Rectal smooth muscle tissue (tissue), 1 donor: Measurements from ENCODE around the gene CRYL1.

Experiments
- H3K27ac ChIP-seq: one replicate; pipeline ENCODE4 v1.7.0; 2013; ENCODE audit warnings: low read depth, low read length, inconsistent platforms
- H3K27me3 ChIP-seq: one replicate; pipeline ENCODE4 v1.7.0; 2013; ENCODE audit warnings: low read length; ENCODE audit not compliant: control insufficient read depth, insufficient read depth
- H3K36me3 ChIP-seq: one replicate; pipeline ENCODE4 v1.7.0; 2013; ENCODE audit warnings: low read length; ENCODE audit not compliant: control insufficient read depth, insufficient read depth
- H3K4me1 ChIP-seq: one replicate; pipeline ENCODE4 v1.7.0; 2013; ENCODE audit warnings: low read length; ENCODE audit not compliant: control insufficient read depth, insufficient read depth
- H3K4me3 ChIP-seq: one replicate; pipeline ENCODE4 v1.7.0; 2013; ENCODE audit warnings: low read length
- H3K9ac ChIP-seq: one replicate; pipeline ENCODE4 v1.7.0; 2013; ENCODE audit warnings: low read length

The CRYL1 gene, protein sequence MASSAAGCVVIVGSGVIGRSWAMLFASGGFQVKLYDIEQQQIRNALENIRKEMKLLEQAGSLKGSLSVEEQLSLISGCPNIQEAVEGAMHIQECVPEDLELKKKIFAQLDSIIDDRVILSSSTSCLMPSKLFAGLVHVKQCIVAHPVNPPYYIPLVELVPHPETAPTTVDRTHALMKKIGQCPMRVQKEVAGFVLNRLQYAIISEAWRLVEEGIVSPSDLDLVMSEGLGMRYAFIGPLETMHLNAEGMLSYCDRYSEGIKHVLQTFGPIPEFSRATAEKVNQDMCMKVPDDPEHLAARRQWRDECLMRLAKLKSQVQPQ

DNA sequence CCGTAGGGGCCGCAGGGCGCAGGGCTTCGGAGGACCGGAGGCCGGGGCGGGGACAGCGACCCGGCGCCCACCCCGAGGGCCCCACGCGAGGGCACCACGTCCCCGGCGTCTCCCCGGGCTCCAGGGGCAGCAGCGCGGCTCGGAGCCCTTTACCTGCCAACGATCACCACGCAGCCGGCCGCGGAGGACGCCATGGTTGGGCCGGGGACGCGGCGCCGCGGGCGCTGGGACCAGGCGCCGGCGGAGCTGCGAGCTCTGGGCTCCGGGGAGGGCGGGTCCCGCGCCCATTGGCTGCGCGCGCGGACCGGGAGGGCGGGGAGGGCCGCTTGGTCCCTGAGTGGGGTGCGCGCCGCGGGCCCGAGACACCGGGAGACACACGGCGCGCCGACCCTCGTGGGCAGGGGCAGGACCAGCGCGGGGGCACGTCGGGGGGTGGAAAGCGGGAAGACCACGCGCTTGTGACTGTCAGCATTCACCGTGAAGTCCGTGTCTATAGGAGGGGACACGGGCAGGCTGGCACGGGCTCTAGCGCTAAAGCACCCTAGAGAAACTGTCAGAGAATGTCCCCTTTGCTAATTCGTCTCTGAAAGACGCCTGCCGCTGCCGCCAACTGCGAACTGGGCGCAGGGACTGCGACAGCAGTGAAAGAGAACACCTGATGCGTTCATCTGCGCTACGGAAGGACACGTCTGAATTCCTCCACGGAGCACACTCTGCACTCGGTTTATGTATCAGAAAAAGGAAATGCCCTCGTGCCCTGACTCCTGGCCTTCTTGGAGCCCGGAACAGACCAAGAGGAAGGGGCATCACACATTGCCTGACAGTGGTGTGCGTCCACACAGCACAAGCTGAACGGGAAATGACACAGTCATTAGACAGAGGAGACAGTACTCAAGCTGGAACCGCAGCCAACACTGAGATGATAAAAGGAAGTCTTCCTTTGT lies at the start of gene CRYL1:
CRYL1 (minus strand) TSS at position 257 of the 944 bp plus-strand sequence; CDS start at position 194, 63 bp downstream.
- Histone ChIP-seq H3K4me1 (peaks cover 2% of the 10 kb centered on the region), H3K9ac (peak within 1 kb of the TSS; percentile 70), H3K4me3 (peak within 1 kb of the TSS; percentile 86), H3K27ac (peak within 1 kb of the TSS; percentile 58), H3K36me3 (no peaks in the 10 kb centered on the region), H3K27me3 (no peaks in the 10 kb centered on the region)

DNA sequence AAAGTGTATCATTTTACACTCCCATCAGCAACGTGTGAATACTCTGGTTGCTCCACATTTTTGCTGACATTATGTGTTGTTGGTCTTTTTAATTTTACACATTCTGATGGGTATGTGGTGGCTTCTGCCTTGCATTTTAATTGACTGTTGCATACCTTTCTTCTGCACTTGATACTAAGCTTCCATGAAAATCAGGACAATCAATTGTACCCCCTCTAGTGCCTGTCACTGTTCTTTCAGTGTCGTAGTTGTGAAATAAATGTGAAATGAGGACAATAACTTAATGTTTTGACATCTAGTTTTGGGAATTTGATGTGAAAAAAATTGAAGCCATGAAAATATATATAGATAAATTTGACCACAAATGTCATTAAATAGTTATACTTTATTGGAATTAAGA lies 48.0 kb upstream of the CRYL1 start:
- no peaks in the 10 kb centered on the region for H3K4me1 ChIP-seq
- peaks cover 4% of the 10 kb centered on the region for H3K36me3 ChIP-seq
- H3K27ac ChIP-seq, result no peak overlapping the region
- H3K9ac ChIP-seq, result no peak overlapping the region
- no peaks in the 10 kb centered on the region for H3K27me3 ChIP-seq
- H3K4me3 ChIP-seq, result no peak overlapping the region

DNA sequence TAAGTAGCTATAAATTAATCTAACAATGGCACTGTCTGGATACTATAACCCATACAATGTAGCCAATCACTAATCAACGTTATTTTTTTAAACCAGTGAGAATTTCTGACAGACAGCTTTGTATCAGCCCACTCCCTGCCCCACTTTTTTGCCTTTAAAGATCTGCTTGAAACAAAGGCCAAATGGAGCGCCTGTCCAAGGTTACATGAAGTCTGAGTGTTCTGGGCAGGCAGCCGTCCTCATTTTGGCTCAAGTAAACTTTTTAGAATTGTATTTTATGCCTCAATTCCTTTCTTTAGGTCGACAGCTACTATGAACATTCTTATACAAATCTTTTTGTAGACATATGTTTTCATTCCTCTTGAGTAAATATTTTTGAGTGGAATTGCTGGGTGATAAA lies 47.5 kb upstream of the CRYL1 start:
- Histone ChIP-seq H3K4me3 (no peak overlapping the region), H3K27ac (no peak overlapping the region), H3K27me3 (no peaks in the 10 kb centered on the region), H3K9ac (no peak overlapping the region), H3K4me1 (no peaks in the 10 kb centered on the region), H3K36me3 (peaks cover 4% of the 10 kb centered on the region)

DNA sequence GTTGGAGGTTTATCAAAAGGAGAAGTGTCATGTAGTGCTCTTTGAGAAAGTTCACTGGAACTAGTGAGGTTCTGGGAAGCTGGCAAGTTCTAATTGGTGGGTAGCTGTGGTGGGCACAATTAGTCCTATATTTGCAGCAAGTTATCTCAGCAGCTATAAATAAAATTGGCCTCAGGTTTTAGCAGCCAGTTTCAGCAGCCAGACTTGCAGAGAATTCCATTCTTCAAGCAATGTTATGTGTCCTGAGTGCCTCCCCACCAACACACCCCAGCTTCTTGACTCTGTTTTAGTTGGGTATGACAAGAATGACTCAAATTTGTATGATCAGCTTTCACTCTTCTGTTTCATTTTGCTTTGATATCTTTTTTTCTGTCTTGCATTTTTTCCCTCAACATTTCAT lies 46.0 kb upstream of the CRYL1 start:
- Histone ChIP-seq H3K27ac (no peak overlapping the region), H3K4me3 (no peak overlapping the region), H3K27me3 (no peaks in the 10 kb centered on the region), H3K4me1 (no peaks in the 10 kb centered on the region), H3K36me3 (peaks cover 4% of the 10 kb centered on the region), H3K9ac (no peak overlapping the region)

DNA sequence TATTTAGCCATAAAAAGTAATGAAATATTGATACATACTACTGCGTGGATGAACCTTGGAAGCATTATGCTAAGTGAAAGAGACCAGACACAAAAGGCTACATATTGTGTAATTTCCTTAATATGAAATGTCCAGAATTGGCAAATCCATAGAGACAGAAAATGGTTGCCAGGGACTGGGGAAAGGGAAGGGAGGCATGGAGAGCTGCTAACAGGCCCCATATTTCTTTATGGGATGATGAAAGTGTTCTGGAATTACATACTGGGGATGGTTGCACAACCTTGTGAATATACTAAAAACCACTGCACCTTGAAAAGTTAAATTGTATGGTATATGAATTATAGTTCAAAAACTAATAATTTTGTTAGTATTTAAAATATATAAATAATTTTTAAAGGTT lies 44.9 kb upstream of the CRYL1 start:
- Histone ChIP-seq H3K27me3 (no peaks in the 10 kb centered on the region), H3K4me1 (no peaks in the 10 kb centered on the region), H3K9ac (no peak overlapping the region), H3K4me3 (no peak overlapping the region), H3K36me3 (peaks cover 2% of the 10 kb centered on the region), H3K27ac (no peak overlapping the region)

DNA sequence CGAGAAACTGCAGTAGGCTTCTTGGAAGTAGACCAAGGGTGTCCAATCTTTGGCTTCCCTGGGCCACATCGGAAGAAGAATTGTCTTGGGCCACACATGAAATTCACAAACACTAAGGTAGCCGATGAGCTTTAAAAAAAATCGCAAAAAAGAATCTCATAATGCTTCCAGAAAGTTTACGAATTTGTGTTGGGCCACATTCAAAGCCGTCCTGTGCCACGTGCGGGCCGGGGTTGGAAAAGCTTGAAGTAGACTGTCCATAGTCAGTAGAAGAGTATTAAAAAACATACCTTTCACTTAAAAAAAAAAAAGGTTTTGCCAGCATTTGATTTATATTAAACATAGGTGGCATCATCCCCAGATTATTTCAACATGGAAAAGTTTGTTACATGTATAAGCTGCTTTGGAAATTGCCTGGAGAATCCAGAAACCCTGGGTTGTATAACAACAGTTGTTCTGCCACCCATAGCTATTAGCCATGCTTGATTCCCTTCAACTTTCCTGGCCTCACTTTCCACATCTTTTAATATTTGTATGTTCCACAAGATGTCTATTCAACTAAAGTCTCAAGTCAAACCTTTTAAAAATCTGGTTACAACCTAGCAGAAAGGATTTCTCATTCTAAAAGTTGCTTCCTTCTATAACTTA lies 42.3 kb upstream of the CRYL1 start:
- H3K9ac ChIP-seq, result peak overlapping the region; percentile 20
- peak overlapping the region; percentile 93 for H3K27ac ChIP-seq
- no peaks in the 10 kb centered on the region for H3K4me1 ChIP-seq
- peak overlapping the region; percentile 75 for H3K4me3 ChIP-seq
- no peaks in the 10 kb centered on the region for H3K36me3 ChIP-seq
- H3K27me3 ChIP-seq, result no peaks in the 10 kb centered on the region

DNA sequence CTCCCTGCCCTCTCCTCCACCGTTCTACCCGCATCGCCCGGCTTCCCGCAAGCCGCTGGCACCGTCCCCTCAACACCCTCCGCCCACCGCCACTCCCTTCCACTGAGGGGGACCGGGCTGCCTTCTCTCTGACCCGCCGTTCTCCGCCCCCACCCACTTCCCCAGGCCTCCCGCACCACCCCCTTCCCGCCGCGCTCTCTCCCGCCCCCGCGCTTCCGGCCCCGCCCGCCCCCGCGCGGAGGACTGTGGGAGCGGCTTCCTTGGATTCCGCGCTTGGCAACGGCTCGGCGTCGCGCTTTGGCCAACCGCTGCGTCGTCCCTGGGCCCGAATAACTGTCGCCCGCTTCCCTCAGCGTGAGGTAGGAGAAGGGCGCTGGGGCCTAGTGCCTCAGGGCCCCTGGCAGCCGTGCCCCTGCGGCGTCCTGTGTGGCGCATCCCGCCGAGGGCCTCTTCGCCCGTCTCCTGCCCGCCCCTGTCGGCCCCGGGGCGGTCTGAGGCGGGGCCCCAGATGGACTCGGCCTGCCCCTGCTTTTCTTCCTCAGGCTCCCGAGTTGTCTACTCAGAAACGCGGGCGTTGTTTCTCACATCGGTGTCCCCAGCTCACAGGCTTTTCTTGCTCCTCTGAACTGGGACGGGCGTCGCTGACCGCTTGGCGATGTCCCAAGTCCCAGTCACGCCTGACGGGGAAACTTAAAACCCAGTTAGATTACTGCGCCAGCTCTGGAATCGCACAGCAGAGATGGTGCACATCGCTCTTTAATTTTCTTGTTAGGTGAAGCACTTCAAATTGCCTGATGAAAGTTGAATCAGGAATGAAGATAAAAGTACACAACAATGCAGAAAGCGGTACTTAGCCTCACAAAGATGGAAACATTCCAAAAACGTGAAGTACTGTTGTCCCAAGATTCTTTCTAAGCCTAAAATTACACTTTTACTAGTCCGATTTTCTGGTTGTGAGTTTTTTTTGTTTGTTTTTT lies 41.5 kb upstream of the CRYL1 start, which contains the start of gene IFT88:
IFT88 (plus strand) TSS at position 260 of the 977 bp plus-strand sequence. CDS start 7,229 bp downstream, outside the sequence.
- no peaks in the 10 kb centered on the region for H3K27me3 ChIP-seq
- H3K27ac ChIP-seq, result peak within 1 kb of the TSS; percentile 93
- peak within 1 kb of the TSS; percentile 75 for H3K4me3 ChIP-seq
- H3K4me1 ChIP-seq, result no peaks in the 10 kb centered on the region
- peak within 1 kb of the TSS; percentile 83 for H3K9ac ChIP-seq
- no peaks in the 10 kb centered on the region for H3K36me3 ChIP-seq

DNA sequence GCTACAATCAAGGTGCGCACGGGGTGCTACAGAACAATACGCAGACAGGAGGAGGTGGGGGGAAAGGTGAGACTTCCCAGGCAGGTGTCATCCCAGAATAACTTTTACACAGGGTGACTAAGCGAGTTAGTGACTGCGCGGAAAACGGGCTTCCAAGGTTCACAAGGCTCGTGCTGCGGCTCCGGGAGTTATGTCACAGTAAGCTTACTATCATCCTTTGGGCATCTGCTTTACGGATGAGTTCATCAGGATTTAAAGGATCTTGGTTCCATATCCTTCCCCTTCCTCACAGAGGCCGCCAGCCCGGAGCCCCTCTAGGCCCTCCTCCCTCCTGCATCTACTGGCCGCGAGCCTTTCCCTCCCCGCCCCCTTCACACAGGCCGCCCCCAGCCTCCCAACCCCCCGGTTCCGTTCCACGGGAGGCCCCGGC lies 40.8 kb upstream of the CRYL1 start:
- Histone ChIP-seq H3K9ac (peak overlapping the region; percentile 83), H3K4me1 (no peaks in the 10 kb centered on the region), H3K4me3 (peak overlapping the region; percentile 75), H3K27ac (peak overlapping the region; percentile 93), H3K36me3 (no peaks in the 10 kb centered on the region), H3K27me3 (no peaks in the 10 kb centered on the region)

DNA sequence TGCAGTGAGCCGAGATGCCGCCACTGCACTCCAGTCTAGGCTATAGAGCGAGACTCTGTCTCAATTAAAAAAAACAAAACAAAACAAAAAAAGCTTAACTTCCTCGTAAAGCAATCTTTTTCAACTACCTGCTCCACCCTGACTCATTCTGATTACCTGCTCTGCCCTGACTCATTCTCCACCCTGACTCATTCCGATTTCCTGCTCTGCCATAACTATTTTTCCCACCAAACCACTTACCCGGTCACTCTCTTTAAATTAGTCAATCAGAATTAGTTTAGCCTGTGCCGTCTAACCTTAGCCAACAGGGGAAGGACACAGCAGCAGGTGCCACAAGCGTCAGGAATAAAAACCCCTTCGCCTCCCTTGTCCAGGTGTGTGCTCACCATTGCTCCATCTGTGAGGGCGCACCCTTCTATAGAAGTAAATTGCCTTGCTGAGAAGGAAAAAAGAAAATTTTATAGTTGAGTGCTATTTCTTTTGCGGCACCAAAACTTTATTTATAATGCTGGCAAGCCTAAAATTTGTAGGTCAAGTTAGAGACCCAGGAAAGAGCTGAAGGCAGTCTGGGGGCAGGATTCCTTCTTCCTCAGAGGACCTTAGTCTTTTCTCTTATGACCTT lies 39.6 kb upstream of the CRYL1 start:
- Histone ChIP-seq H3K9ac (no peak overlapping the region), H3K27me3 (no peaks in the 10 kb centered on the region), H3K4me1 (no peaks in the 10 kb centered on the region), H3K36me3 (no peaks in the 10 kb centered on the region), H3K27ac (no peak overlapping the region), H3K4me3 (no peak overlapping the region)

DNA sequence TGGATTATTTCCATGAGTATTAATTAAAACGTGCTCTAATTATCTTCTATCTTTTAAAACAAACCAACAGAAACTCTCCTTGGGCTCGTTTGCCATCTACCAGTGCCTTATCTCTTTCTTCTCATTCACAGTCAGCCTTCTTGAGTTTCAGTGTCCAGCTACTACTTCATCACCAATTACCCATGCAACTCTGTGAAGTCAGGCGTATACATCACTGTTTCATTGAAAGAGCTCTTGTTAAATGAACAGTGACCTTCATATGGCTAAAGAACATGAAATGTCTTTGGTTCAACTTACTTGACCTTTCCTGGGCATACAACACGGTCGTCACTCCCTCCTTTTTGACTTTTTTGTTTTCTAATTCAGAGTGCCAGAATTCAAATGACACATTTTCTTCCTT lies 36.1 kb upstream of the CRYL1 start:
- H3K36me3 ChIP-seq, result no peaks in the 10 kb centered on the region
- no peaks in the 10 kb centered on the region for H3K4me1 ChIP-seq
- no peak overlapping the region for H3K27ac ChIP-seq

DNA sequence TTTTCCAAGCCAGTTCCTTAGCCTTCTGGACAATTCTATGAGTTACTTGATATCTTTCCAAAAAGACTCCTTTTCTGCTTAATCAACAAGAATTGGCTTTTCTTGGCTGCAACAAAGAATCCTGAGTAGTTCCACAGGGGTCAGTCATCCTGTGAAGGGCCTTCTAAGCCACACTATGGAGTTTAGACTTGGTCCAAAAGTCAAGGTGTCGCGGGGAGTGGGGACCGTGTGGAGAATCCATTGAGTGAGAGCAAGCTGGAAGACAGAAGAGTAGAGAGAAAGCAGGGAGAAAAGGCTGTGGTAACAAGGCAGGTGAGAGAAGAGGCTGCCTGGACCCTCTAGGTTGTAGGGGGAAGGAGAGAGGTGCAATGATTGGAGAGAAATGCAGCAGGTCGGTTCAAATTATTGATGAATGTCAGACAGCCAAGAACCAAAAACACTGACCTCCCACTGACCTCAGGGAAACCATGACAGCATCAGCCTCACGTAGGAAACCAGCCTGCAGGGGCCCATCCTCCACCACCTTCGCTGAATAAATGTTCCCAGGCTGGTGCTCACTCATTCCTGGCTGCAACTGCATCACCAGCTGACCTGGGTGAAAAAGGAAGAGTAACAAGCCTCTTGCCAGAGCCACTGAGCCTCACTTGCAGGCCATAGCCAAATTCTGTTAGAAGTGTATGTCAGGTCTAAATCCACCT lies 34.2 kb upstream of the CRYL1 start:
- H3K4me3 ChIP-seq, result no peak overlapping the region
- no peak overlapping the region for H3K9ac ChIP-seq
- H3K36me3 ChIP-seq, result no peaks in the 10 kb centered on the region
- H3K27ac ChIP-seq, result no peak overlapping the region
- no peaks in the 10 kb centered on the region for H3K27me3 ChIP-seq
- H3K4me1 ChIP-seq, result no peaks in the 10 kb centered on the region

More for the DNA sequence above, 36.1 kb upstream of the CRYL1 start:
- Histone ChIP-seq H3K9ac (no peak overlapping the region), H3K27me3 (no peaks in the 10 kb centered on the region), H3K4me3 (no peak overlapping the region)
